Retinal pigment epithelial cell (primary cell): ENCODE measurements around the gene MSH3.

ENCODE experiments used
- DNase-seq: peaks from one replicate; pipeline ENCODE4 v3.0.0-alpha.2; 2010; ENCODE audit warnings: low read depth
- H3K4me3 ChIP-seq: 2 replicates; pipeline ENCODE4 v1.5.1; 2011; ENCODE audit warnings: mild to moderate bottlenecking, low read length, control low read depth, moderate library complexity
- TF ChIP-seq, protein P1 (sequence below): conservative IDR thresholded peaks from 2 replicates; pipeline ENCODE4 v1.5.1; 2011; ENCODE audit warnings: low read depth, low read length, control low read depth, inconsistent platforms

MSH3 gene

DNA sequence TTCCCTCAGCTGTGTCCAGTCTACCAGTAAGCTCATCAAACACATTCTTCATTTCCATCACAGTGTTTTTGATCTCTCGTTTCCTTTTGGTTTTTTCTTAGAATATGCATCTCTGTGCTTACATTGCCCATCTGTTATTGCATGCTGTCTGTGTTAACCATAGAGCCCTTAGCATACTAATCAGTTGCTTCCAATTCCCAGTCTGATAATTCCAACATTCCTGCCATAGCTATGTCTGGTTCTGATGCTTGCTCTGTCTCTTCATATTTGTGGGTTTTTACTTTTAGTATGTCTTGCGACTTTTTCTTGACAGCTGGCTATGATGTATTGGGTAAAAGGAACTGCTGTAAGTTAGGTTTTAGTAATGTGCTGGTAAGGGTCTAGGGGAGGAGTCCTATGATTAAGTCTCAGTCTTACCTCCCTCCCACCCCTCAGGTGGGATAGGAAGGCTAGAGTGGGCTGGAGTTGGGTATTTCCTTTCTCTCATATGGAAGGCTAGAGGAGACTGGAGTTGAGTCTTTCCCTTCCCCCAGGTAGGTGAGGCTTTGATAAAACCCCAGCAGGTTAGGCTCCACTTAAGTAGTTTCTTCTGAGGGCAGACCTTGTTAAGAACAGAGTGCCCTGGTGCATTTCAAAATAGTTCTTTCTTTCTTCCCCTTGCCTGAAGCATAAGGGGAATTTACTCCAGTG lies 206.6 kb downstream of the MSH3 start:
- DNase-seq: peak; percentile 15
- H3K4me3 ChIP-seq: no peak overlapping the region
- TF ChIP-seq, protein P1, sequence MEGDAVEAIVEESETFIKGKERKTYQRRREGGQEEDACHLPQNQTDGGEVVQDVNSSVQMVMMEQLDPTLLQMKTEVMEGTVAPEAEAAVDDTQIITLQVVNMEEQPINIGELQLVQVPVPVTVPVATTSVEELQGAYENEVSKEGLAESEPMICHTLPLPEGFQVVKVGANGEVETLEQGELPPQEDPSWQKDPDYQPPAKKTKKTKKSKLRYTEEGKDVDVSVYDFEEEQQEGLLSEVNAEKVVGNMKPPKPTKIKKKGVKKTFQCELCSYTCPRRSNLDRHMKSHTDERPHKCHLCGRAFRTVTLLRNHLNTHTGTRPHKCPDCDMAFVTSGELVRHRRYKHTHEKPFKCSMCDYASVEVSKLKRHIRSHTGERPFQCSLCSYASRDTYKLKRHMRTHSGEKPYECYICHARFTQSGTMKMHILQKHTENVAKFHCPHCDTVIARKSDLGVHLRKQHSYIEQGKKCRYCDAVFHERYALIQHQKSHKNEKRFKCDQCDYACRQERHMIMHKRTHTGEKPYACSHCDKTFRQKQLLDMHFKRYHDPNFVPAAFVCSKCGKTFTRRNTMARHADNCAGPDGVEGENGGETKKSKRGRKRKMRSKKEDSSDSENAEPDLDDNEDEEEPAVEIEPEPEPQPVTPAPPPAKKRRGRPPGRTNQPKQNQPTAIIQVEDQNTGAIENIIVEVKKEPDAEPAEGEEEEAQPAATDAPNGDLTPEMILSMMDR: no peak

DNA sequence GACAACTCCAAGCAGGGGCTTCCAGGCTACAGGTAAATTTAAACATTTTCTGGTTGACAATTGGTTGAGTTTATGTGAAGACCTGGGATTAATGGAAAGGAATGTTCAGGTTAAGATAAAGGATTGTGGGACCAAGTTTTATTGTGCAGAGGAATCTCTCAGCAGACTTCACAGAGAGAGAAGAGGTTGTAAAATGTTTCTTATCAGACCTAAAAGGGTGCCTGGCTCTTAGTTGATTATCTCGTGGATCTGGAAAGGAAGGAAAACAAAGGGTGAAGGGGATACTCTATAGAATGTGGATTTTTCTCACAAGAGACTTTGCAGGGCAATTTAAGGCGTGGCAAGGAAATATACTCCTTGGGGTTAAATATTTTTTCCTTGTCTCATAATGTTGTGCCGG lies 209.3 kb downstream of the MSH3 start:
- no peak for DNase-seq
- TF ChIP-seq, protein P1: no peak
- no peak overlapping the region for H3K4me3 ChIP-seq

DNA sequence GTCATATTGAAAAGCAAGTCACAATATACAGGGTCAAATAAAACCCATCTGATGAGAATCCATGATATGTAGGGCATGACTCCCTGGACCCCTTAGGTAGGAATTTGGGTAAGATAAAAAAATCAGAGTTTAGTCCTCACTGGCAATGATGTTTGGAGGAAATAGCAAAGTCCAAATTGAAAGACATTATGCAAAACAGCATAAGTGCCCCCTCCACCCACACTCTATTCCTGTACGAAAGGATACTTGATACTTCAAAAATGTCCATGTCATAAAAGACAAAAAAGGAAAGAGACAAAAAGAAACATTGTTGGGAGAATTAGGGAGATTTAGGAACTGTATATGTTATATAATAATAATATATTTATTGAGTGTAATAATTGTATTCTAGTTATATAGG lies 209.7 kb downstream of the MSH3 start:
- TF ChIP-seq, protein P1: no peak
- no peak for DNase-seq
- H3K4me3 ChIP-seq: no peak overlapping the region

DNA sequence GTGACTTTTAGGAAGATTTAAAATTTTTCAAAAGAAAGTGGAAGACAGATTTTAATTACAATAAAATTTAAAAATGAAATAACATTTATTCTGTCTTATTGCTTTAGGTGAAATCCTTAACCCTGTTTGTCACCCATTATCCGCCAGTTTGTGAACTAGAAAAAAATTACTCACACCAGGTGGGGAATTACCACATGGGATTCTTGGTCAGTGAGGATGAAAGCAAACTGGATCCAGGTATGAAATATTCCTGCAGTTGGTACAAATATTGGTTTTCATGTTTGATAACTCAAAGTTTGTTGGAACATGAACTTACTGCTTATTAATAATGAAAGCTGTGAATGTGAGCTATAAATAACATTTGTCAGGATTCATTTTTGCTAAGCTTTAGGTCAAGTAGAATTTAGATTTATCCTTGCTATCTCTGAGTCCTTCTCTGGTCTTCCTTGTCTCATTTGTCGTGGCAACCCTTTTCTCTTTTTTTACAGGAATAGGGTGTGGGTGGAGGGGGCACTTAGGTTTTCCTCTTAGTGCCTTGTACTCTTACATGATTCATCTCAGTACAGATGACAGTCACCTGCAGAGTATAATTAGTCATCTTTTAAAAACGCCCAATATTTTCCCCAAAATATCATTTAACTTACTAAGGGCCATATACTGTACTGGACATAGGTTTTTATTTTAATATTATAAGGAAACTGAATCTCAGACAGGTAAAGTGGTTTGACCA lies 210.4 kb downstream of the MSH3 start:
- no peak overlapping the region for H3K4me3 ChIP-seq
- no peak for DNase-seq
- TF ChIP-seq, protein P1: no peak

DNA sequence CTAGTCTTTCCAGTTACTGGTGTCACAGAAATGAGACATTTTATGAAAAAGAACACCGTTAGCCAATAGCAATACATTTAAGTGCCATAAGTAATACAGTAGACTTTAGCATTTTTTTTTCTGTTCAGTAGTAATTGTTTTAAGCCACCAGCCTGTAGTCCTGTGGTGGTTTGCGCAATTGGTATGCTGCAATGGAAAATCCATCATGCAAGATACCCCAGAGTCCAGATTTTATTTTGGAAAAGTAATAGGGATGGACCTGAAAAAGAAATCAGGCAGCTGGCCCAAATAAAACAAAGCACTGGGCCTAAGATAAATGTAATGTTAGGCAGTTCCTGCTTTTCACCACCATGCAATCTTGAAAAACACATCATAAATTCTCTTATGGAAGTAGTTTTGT lies 211.1 kb downstream of the MSH3 start:
- TF ChIP-seq, protein P1: no peak
- DNase-seq: no peak
- H3K4me3 ChIP-seq: no peak overlapping the region

DNA sequence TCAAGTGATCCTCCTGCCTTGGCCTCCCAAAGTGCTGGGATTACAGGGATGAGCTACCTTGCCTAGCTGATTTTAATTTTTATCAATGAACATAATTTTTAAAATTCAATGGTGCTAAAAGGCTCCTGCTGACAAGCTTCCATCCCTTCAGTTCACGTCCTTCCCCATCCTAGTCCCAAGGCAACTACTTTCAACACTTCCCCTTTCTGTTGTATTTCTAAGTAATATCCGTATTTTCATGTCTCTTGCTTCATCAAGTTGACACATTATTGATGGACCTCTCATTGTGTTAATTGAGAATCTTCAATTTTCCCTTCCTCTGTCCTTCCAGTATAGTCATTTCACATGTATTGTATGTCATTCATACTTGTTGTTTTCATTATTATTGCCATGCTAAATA lies 211.9 kb downstream of the MSH3 start:
- no peak overlapping the region for H3K4me3 ChIP-seq
- TF ChIP-seq, protein P1: no peak
- no peak for DNase-seq

DNA sequence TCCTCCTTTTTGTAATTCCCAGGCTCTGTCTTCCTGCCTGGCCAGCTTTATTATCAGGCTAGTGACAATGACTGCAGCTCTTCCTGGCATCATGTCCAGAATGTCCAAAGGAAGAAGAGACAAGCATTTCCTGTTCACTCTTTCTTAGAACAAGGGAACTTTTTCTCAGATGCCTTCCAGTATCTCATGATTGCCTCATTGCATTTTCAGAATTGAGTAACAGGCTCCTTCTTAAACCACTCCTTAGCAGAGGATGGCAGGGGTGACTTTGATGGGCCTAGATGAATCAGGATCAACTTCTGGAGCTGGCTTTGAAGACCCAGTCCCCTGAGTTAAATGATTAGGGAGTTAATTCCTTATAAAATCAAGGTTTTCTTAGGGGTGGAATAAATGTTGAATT lies 212.8 kb downstream of the MSH3 start:
- H3K4me3 ChIP-seq: no peak overlapping the region
- TF ChIP-seq, protein P1: no peak
- no peak for DNase-seq
